Measurements from ENCODE around the gene TEAD1. TPM values are rescaled to one million over a fixed set of nuclear protein-coding genes. Genes with fewer than 3 reads are reported as not detected.

Gene TEAD1
- total and polyA plus RNA-seq, 9 of the 15 experiments (the other 6 are each of a cell fraction or from before 2014, with no cell fraction given): 1.7 to 17.7 (median 10.8) TPM

- TF ChIP-seq TSC22D4 (tag; IDR thresholded peaks at IDR 0.05): no peak
- TF ChIP-seq CBFA2T3 (IDR thresholded peaks at IDR 0.05): 0 out of 2 replicates have a peak, but pooled peaks have one; percentile 0
- no peak for TF ChIP-seq GABPB1 (CRISPR knock-in tag; IDR thresholded peaks at IDR 0.05)
- H3K27ac ChIP-seq (ENCODE audit: extremely low read depth, low read depth, low read length): no peak overlapping the region
- H3K9me1 ChIP-seq (ENCODE audit: control insufficient read depth, insufficient read depth, low read length): no peaks in the 10 kb centered on the region
- CTCF ChIA-PET (ENCODE audit: low intra/inter-chr PET ratio): no interaction called here
- FAIRE-seq: no peak
- no peak for DNase-seq (ENCODE audit: extremely low read depth in 1 of 4, low spot score in 3 of 4)
- no peak overlapping the region for H3K4me3 ChIP-seq
- no peaks in the 10 kb centered on the region for H3K36me3 ChIP-seq (ENCODE audit: control insufficient read depth, insufficient read depth, low read length)
- no peak overlapping the region for H3K4me2 ChIP-seq (ENCODE audit: insufficient read depth, low read length)
- no peak overlapping the region for H2AFZ ChIP-seq (ENCODE audit: low read depth, low read length)
- POLR2A ChIA-PET: interaction anchor here (0.5 to 1.2 kb wide), 4 partner anchors 17 to 100 kb away, joined by 3 to 5 read pairs (median 3); no protein-coding TSS in a partner anchor
- no peaks in the 10 kb centered on the region for H3K9me3 ChIP-seq (replicated peaks; ENCODE audit: control insufficient read depth, insufficient read depth, low read depth, low read length)
- H3K79me2 ChIP-seq (ENCODE audit: control insufficient read depth, insufficient read depth, low read length): no peaks in the 10 kb centered on the region
- in situ Hi-C loops (cut with MboI): no loop called here
- H3K9ac ChIP-seq (ENCODE audit: insufficient read depth in 1 of 2, low read depth in 2 of 2, low read length in 2 of 2): peak overlapping the region in 1 of 2 experiments; percentile 28; a peak in 1 of 4 replicates
- no peaks in the 10 kb centered on the region for H4K20me1 ChIP-seq (replicated peaks; ENCODE audit: control insufficient read depth, insufficient read depth, low read length)
- H3K27me3 ChIP-seq (ENCODE audit: control insufficient read depth in 2 of 2, insufficient read depth in 2 of 2, low read length in 2 of 2): no peaks in the 10 kb centered on the region
- 43% methylated on average over 5 of the region's 5 CpGs for WGBS (ENCODE audit: insufficient coverage, low coverage, missing lambda C conversion rate)
- no TSS peak for BruUV-seq (replicated peaks)
- peaks cover 9 to 11% of the 10 kb centered on the region in 2 experiments; a peak in 3 of 5 replicates for H3K4me1 ChIP-seq (replicated peaks in 1 of 2; ENCODE audit: control insufficient read depth in 2 of 2, insufficient read depth in 2 of 2, low read length in 2 of 2)
- ATAC-seq: no peak; the same call in 1 of the 3 replicates
- intact Hi-C loops (cut with micrococcal nuclease): no loop called here
These were observed 112.7 kb downstream of the TEAD1 start for GRCh38 chr11:12786891-12787290.

- ATAC-seq (no peak), FAIRE-seq (no peak), DNase-seq (ENCODE audit: extremely low read depth in 1 of 4, low spot score in 3 of 4) (no peak)
- Histone ChIP-seq H3K9me3 (replicated peaks; ENCODE audit: control insufficient read depth, insufficient read depth, low read depth, low read length) (no peaks in the 10 kb centered on the region), H3K9me1 (ENCODE audit: control insufficient read depth, insufficient read depth, low read length) (no peaks in the 10 kb centered on the region), H3K27me3 (ENCODE audit: control insufficient read depth in 2 of 2, insufficient read depth in 2 of 2, low read length in 2 of 2) (no peaks in the 10 kb centered on the region), H4K20me1 (replicated peaks; ENCODE audit: control insufficient read depth, insufficient read depth, low read length) (no peaks in the 10 kb centered on the region), H3K79me2 (ENCODE audit: control insufficient read depth, insufficient read depth, low read length) (no peaks in the 10 kb centered on the region), H3K9ac (ENCODE audit: insufficient read depth in 1 of 2, low read depth in 2 of 2, low read length in 2 of 2) (no peak overlapping the region), H2AFZ (ENCODE audit: low read depth, low read length) (no peak overlapping the region), H3K27ac (ENCODE audit: extremely low read depth, low read depth, low read length) (no peak overlapping the region), H3K36me3 (ENCODE audit: control insufficient read depth, insufficient read depth, low read length) (no peaks in the 10 kb centered on the region), H3K4me3 (no peak overlapping the region), H3K4me2 (ENCODE audit: insufficient read depth, low read length) (no peak overlapping the region), H3K4me1 (replicated peaks in 1 of 2; ENCODE audit: control insufficient read depth in 2 of 2, insufficient read depth in 2 of 2, low read length in 2 of 2) (peaks cover 11 to 14% of the 10 kb centered on the region in 2 experiments; a peak in 4 of 5 replicates)
- intact Hi-C loops (cut with micrococcal nuclease) (no loop called here), in situ Hi-C loops (cut with MboI) (no loop called here)
- CTCF ChIA-PET (ENCODE audit: low intra/inter-chr PET ratio): no interaction called here
- 51% methylated on average over 2 of the region's 9 CpGs for WGBS (ENCODE audit: insufficient coverage, low coverage, missing lambda C conversion rate)
- POLR2A ChIA-PET: interaction anchor here (0.9 to 1.2 kb wide), 2 partner anchors 14 to 18 kb away, joined by 3 to 4 read pairs; no protein-coding TSS in a partner anchor
- BruUV-seq (replicated peaks): no TSS peak
- TF ChIP-seq ZNF134 (CRISPR knock-in tag; conservative IDR thresholded peaks at IDR 0.05) (no peak), PREB (CRISPR knock-in tag; IDR thresholded peaks at IDR 0.05) (no peak), ZBTB5 (IDR thresholded peaks at IDR 0.05) (no peak), ZNF253 (CRISPR knock-in tag; conservative IDR thresholded peaks at IDR 0.05) (no peak), SOX6 (IDR thresholded peaks at IDR 0.05) (no peak), ZNF57 (CRISPR knock-in tag; IDR thresholded peaks at IDR 0.05) (no peak), U2AF2 (optimal IDR thresholded peaks at IDR 0.05; ENCODE audit: low read depth, low read length) (no peak), TGIF2 (CRISPR knock-in tag; IDR thresholded peaks at IDR 0.05) (no peak)
These were observed 113.6 kb downstream of the TEAD1 start for GRCh38 chr11:12787847-12788246.
